HG03039 (cell line): ENCODE results near the gene SUN1.
"Not testable (repeated sequence)": the region's sequence is repeated elsewhere in the genome, so short reads cannot be mapped to it uniquely, and the experiment has no call there.

Source experiments
- ATAC-seq: cut with Tn5 transposase; IDR thresholded peaks from one replicate; pipeline ENCODE4 v1.9.1; 2021; ENCODE audit warnings: mild to moderate bottlenecking, moderate library complexity; ENCODE audit not compliant: unreplicated experiment

The SUN1 gene

GRCh38 chr7:854118-854775 is 22.0 kb downstream of the SUN1 start:
- no peak for ATAC-seq

GRCh38 chr7:855686-856369 is 23.6 kb downstream of the SUN1 start:
- ATAC-seq = no peak

- ATAC-seq = no peak
Observed at GRCh38 chr7:856444-857095, 24.3 kb downstream of the SUN1 start.

- ATAC-seq = no peak
Observed at GRCh38 chr7:857661-858060, 25.4 kb downstream of the SUN1 start.

- ATAC-seq = no peak
Observed at GRCh38 chr7:859359-860030, 27.2 kb downstream of the SUN1 start.

GRCh38 chr7:860149-860548 is 27.9 kb downstream of the SUN1 start:
- ATAC-seq = no peak

- no peak for ATAC-seq
Observed at GRCh38 chr7:861222-861621, 28.9 kb downstream of the SUN1 start.

GRCh38 chr7:862157-862556 is 29.9 kb downstream of the SUN1 start:
- ATAC-seq = no peak

- no peak for ATAC-seq
Observed at GRCh38 chr7:863106-863505, 30.8 kb downstream of the SUN1 start.

- no peak for ATAC-seq
Observed at GRCh38 chr7:865921-866320, 33.6 kb downstream of the SUN1 start.

GRCh38 chr7:867001-867405 is 34.7 kb downstream of the SUN1 start:
- ATAC-seq = no peak

GRCh38 chr7:867406-868188 is 35.3 kb downstream of the SUN1 start:
- no peak for ATAC-seq

GRCh38 chr7:868189-868486 is 35.9 kb downstream of the SUN1 start:
- no peak for ATAC-seq

- ATAC-seq = no peak
Observed at GRCh38 chr7:869348-869747, 37.1 kb downstream of the SUN1 start.

GRCh38 chr7:871900-872537 is 39.7 kb downstream of the SUN1 start:
- ATAC-seq = no peak

GRCh38 chr7:872685-873084 is 40.4 kb downstream of the SUN1 start:
- not testable (repeated sequence) for ATAC-seq

GRCh38 chr7:873367-874002 is 41.2 kb downstream of the SUN1 start:
- ATAC-seq = no peak

GRCh38 chr7:874031-874749 is 41.9 kb downstream of the SUN1 start:
- ATAC-seq = no peak

GRCh38 chr7:875051-875450 is 42.8 kb downstream of the SUN1 start:
- ATAC-seq = no peak
